K562 treated with DMSO at 1 percent for 4 hours (cell line): Measurements from ENCODE around the gene LGALS9B. TPM values are rescaled to one million over a fixed set of nuclear protein-coding genes. Genes with fewer than 3 reads are reported as not detected.

Experiments used
- total RNA-seq: library from RNA; unstranded; fragments of 300-600 nt; gene quantifications from 2 replicates; pipeline ENCODE4 v1.2.3, GENCODE V29; 2022; ENCODE audit not compliant: insufficient read depth

LGALS9B gene
- not detected in 2 replicates for total RNA-seq

DNA sequence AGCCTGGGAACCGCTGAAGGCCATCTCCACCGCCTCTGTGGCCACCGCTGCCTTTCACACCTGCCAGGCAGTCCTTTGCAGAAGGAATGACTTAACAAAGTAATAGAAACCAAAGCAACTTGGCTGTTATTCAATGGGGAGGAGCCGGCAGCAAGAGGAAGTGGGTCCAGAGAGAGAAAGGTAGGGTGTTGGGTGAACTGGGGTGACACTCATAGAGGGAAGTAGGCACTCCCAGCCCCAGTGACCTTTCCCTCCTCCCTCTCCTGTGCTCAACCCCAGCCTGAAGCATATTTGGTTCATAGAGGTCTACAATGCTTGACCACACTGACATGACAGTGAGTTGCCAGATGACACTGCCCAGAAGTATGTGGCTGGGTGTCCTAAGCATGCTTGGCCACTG, at the start of gene LGALS9B:
TSS of gene LGALS9B (minus strand) at position 93 of the 400 bp plus-strand sequence. CDS start at position 24, 69 bp downstream.

Other genes starting within 250 kb of the LGALS9B start
- not detected in 2 replicates for gene CDRT15L2, start 112.2 kb upstream of the LGALS9B start, total RNA-seq